IMR-90 (cell line): Measurements from ENCODE around the gene GUCY1A2. TPM values are rescaled to one million over a fixed set of nuclear protein-coding genes. Genes with fewer than 3 reads are reported as not detected.
A peak's percentile ranks its signal among the peaks of the same experiment; 100 is the strongest.

Experiments used
- ATAC-seq: fragments of 200-7000 bp; cut with Tn5 transposase; 2 replicates; pipeline ENCODE4 v1.9.1; 2020; ENCODE audit warnings: low read depth, mild to moderate bottlenecking, moderate library complexity
- BruUV-seq: library from RNA; stranded (reverse); fragments of 400-500 nt; replicated peaks from 2 replicates; lab custom pipeline; 2021; lab: Mats Ljungman, UMichigan
- CTCF ChIA-PET: fragments of 300-600 bp; formaldehyde crosslinking; extraction: SDS; loops from one replicate; lab custom pipeline; 2021; ENCODE audit warnings: antibody characterized with exemption; lab: Yijun Ruan, JAX
- POLR2A ChIA-PET: fragments of 300-600 bp; sonication (Branson Sonifier 250); formaldehyde crosslinking; loops from one replicate; lab custom pipeline; 2022; ENCODE audit warnings: antibody characterized with exemption; ENCODE audit not compliant: unreplicated experiment; lab: Charles Lee
- DNase-seq: peaks from one replicate; pipeline ENCODE4 v3.0.0; 2013
- H2AFZ ChIP-seq: replicated peaks from 2 replicates; pipeline ENCODE3; 2013; ENCODE audit warnings: low read length, mild to moderate bottlenecking; ENCODE audit not compliant: poor library complexity
- H2AK5ac ChIP-seq: 2 replicates; pipeline ENCODE4 v1.6.1; 2013; ENCODE audit warnings: low read depth, low read length, inconsistent platforms
- H2AK9ac ChIP-seq: replicated peaks from 2 replicates; pipeline ENCODE3; 2013; ENCODE audit warnings: mild to moderate bottlenecking, low read depth, low read length, moderate library complexity; ENCODE audit not compliant: poor library complexity
- H2BK120ac ChIP-seq: 2 replicates; pipeline ENCODE4 v1.6.1; 2013; ENCODE audit warnings: low read depth, low read length, inconsistent platforms
- H2BK15ac ChIP-seq: 3 replicates; pipeline ENCODE4 v1.6.1; 2013; ENCODE audit warnings: low read depth, low read length, inconsistent platforms
- H2BK20ac ChIP-seq: 2 replicates; pipeline ENCODE4 v1.6.1; 2013; ENCODE audit warnings: low read depth, mild to moderate bottlenecking, inconsistent platforms, low read length, moderate library complexity
- H2BK5ac ChIP-seq: 2 replicates; pipeline ENCODE4 v1.6.1; 2013; ENCODE audit warnings: mild to moderate bottlenecking, low read depth, low read length, inconsistent platforms; ENCODE audit not compliant: poor library complexity, severe bottlenecking
- H3K14ac ChIP-seq: replicated peaks from 2 replicates; pipeline ENCODE4 v1.6.1; 2013; ENCODE audit warnings: low read depth, low read length, inconsistent platforms
- H3K18ac ChIP-seq: 2 replicates; pipeline ENCODE4 v1.6.1; 2013; ENCODE audit warnings: low read depth, low read length, control low read depth
- H3K23ac ChIP-seq: 2 replicates; pipeline ENCODE4 v1.6.1; 2013; ENCODE audit warnings: low read depth, low read length, inconsistent platforms
- H3K27ac ChIP-seq: 2 replicates; pipeline ENCODE4 v1.5.1; 2013; ENCODE audit warnings: mild to moderate bottlenecking, control low read depth, low read length; ENCODE audit not compliant: insufficient read depth
- H3K27me3 ChIP-seq: 2 replicates; pipeline ENCODE4 v1.6.1; 2013; ENCODE audit warnings: low read length; ENCODE audit not compliant: control insufficient read depth, insufficient read depth
- H3K36me3 ChIP-seq: 2 replicates; pipeline ENCODE4 v1.6.1; 2013; ENCODE audit warnings: low read length, mixed read lengths; ENCODE audit not compliant: control insufficient read depth, insufficient read depth
- H3K4ac ChIP-seq: 2 replicates; pipeline ENCODE4 v1.6.1; 2013; ENCODE audit warnings: low read depth, low read length, inconsistent platforms
- H3K4me1 ChIP-seq: 2 replicates; pipeline ENCODE4 v1.6.1; 2013; ENCODE audit warnings: low read length, mixed read lengths; ENCODE audit not compliant: control insufficient read depth, insufficient read depth
- H3K4me2 ChIP-seq: 2 replicates; pipeline ENCODE4 v1.6.1; 2013; ENCODE audit warnings: low read depth, mild to moderate bottlenecking, control low read depth, low read length, moderate library complexity
- H3K4me3 ChIP-seq: 2 replicates; pipeline ENCODE4 v1.5.1; 2013; ENCODE audit warnings: low read depth, mild to moderate bottlenecking, control low read depth, low read length, moderate library complexity; ENCODE audit not compliant: insufficient read depth
- H3K56ac ChIP-seq: 2 replicates; pipeline ENCODE4 v1.6.1; 2013; ENCODE audit warnings: low read length, inconsistent platforms; ENCODE audit not compliant: insufficient read depth; ENCODE audit errors: extremely low read depth
- H3K79me1 ChIP-seq, 2 experiments: 2 replicates each; pipeline ENCODE4 v1.6.1; 2013; ENCODE audit warnings: low read length in 2 of 2, inconsistent platforms in 1 of 2, low read depth in 1 of 2
- H3K9ac ChIP-seq: 2 replicates; pipeline ENCODE4 v1.6.1; 2013; ENCODE audit warnings: low read depth, low read length, control low read depth
- H3K9me1 ChIP-seq: 2 replicates; pipeline ENCODE4 v1.6.1; 2013; ENCODE audit warnings: low read length, inconsistent platforms; ENCODE audit not compliant: insufficient read depth
- H3K9me3 ChIP-seq: 2 replicates; pipeline ENCODE4 v1.6.1; 2013; ENCODE audit warnings: low read length; ENCODE audit not compliant: control insufficient read depth, insufficient read depth
- H4K20me1 ChIP-seq: 2 replicates; pipeline ENCODE4 v1.6.1; 2013; ENCODE audit warnings: low read length, inconsistent platforms; ENCODE audit not compliant: insufficient read depth
- H4K5ac ChIP-seq: 2 replicates; pipeline ENCODE4 v1.6.1; 2013; ENCODE audit warnings: mild to moderate bottlenecking, low read depth, low read length, control low read depth
- H4K8ac ChIP-seq, 2 experiments: 2 replicates each; pipeline ENCODE4 v1.6.1; 2013; ENCODE audit warnings: low read depth in 2 of 2, low read length in 2 of 2, control low read depth in 1 of 2, inconsistent platforms in 1 of 2
- H4K91ac ChIP-seq: 2 replicates; pipeline ENCODE4 v1.6.1; 2013; ENCODE audit warnings: low read depth, low read length, inconsistent platforms; ENCODE audit not compliant: insufficient read depth
- BHLHE40 ChIP-seq: fragments of 150-350 bp; IDR thresholded peaks from 2 replicates; pipeline ENCODE4 v1.6.1; 2016; ENCODE audit warnings: mild to moderate bottlenecking, low read depth, low read length
- CEBPB ChIP-seq: IDR thresholded peaks from 2 replicates; pipeline ENCODE4 v1.6.1; 2012; ENCODE audit warnings: low read depth, low read length, improper control_type of control experiment
- CHD1 ChIP-seq: IDR thresholded peaks from 2 replicates; pipeline ENCODE4 v1.6.1; 2012; ENCODE audit warnings: low read depth, low read length, improper control_type of control experiment
- CTCF ChIP-seq: conservative IDR thresholded peaks from 2 replicates; pipeline ENCODE4 v1.5.1; 2012; ENCODE audit warnings: mild to moderate bottlenecking, low read depth, low read length, improper control_type of control experiment
- FOS ChIP-seq: fragments of 150-350 bp; IDR thresholded peaks from 2 replicates; pipeline ENCODE4 v1.6.1; 2016; ENCODE audit warnings: low read depth, low read length
- MAFK ChIP-seq: IDR thresholded peaks from 2 replicates; pipeline ENCODE4 v1.6.1; 2012; ENCODE audit warnings: low read depth, low read length, improper control_type of control experiment
- MAZ ChIP-seq: IDR thresholded peaks from 2 replicates; pipeline ENCODE4 v1.6.1; 2012; ENCODE audit warnings: low read depth, mild to moderate bottlenecking, low read length, improper control_type of control experiment, moderate library complexity, borderline replicate concordance
- MXI1 ChIP-seq: IDR thresholded peaks from 2 replicates; pipeline ENCODE4 v1.6.1; 2012; ENCODE audit warnings: low read depth, mild to moderate bottlenecking, low read length, moderate library complexity, borderline replicate concordance
- NFE2L2 ChIP-seq: fragments of 150-350 bp; IDR thresholded peaks from 2 replicates; pipeline ENCODE4 v1.6.1; 2016; ENCODE audit warnings: low read depth, mild to moderate bottlenecking, low read length
- POLR2A ChIP-seq: IDR thresholded peaks from 2 replicates; pipeline ENCODE4 v1.6.1; 2012; ENCODE audit warnings: mild to moderate bottlenecking, low read depth, low read length
- RAD21 ChIP-seq: IDR thresholded peaks from 2 replicates; pipeline ENCODE4 v1.6.1; 2012; ENCODE audit warnings: low read length, improper control_type of control experiment
- RCOR1 ChIP-seq: IDR thresholded peaks from 2 replicates; pipeline ENCODE4 v1.6.1; 2012; ENCODE audit warnings: mild to moderate bottlenecking, low read length, improper control_type of control experiment; ENCODE audit not compliant: insufficient replicate concordance
- RFX5 ChIP-seq: IDR thresholded peaks from 2 replicates; pipeline ENCODE4 v1.8.0; 2012; ENCODE audit warnings: low read depth, mild to moderate bottlenecking, low read length, moderate library complexity
- SMC3 ChIP-seq: fragments of 150-350 bp; IDR thresholded peaks from 2 replicates; pipeline ENCODE4 v1.6.1; 2016; ENCODE audit warnings: low read depth, mild to moderate bottlenecking, antibody characterized with exemption, low read length, moderate library complexity
- WGBS, 2 experiments: methylation state at CpG; one replicate each; pipeline versions ENCODE4 v1.1.5 to v1.1.7; 2013; ENCODE audit warnings: missing lambda C conversion rate in 2 of 2; ENCODE audit not compliant: insufficient read length in 1 of 2; ENCODE audit errors: extremely low coverage in 2 of 2; 5-methylcytosine and 5-hydroxymethylcytosine counted together
- dilution Hi-C: fragments of 300-500 bp; cut with HindIII; formaldehyde crosslinking; loops from one replicate; pipeline ENCODE4 v1.14.3; 2018; ENCODE audit warnings: low sequenced_read_pairs; ENCODE audit not compliant: unreplicated experiment
- in situ Hi-C: fragments of 300-500 bp; cut with MboI; formaldehyde crosslinking; loops from 3 replicates; pipeline ENCODE4 v1.14.3; 2019; ENCODE audit warnings: low sequenced_read_pairs, inconsistent platforms, mixed read lengths
- intact Hi-C: fragments of 100-400 bp; cut with micrococcal nuclease; formaldehyde crosslinking; loops from 2 replicates; pipeline ENCODE4 v1.10.0; 2022
- polyA plus RNA-seq, 3 experiments: library from polyadenylated mRNA; depleted of rRNA; stranded (reverse); fragments of >200 nt; gene quantifications; 2 replicates each; pipeline ENCODE4 v1.2.3, GENCODE V29; 2012; ENCODE audit warnings: low replicate concordance in 1 of 3
- total RNA-seq: library from RNA; depleted of rRNA; stranded (reverse); fragments of >200 nt; gene quantifications from 2 replicates; pipeline ENCODE4 v1.2.3, GENCODE V29; 2012
- TF ChIP-seq, protein P1 (sequence below): fragments of 150-350 bp; IDR thresholded peaks from 2 replicates; pipeline ENCODE4 v1.6.1; 2016; ENCODE audit warnings: low read depth, mild to moderate bottlenecking, low read length, moderate library complexity, borderline replicate concordance
- TF ChIP-seq, protein P2 (sequence below): fragments of 150-350 bp; IDR thresholded peaks from 2 replicates; pipeline ENCODE4 v1.6.1; 2017; ENCODE audit warnings: mild to moderate bottlenecking, antibody characterized with exemption, low read length, low read depth

Gene GUCY1A2
- total and polyA plus RNA-seq, 2 of the 4 experiments (the other 2 are of a cell fraction), result under 0.01 to 0.03 TPM

- no CpG with 5 or more reads among the region's 1 CpG for WGBS, 2 experiments
Observed at GRCh38 chr11:106644824-106645223, 373.5 kb downstream of the GUCY1A2 start.

More at GRCh38 chr11:106644824-106645223, 373.5 kb downstream of the GUCY1A2 start:
- intact Hi-C loops, result loop anchor here (5.0 kb wide), 1 partner anchor 47 kb away; no protein-coding TSS in a partner anchor
- DNase-seq (peak; percentile 60), ATAC-seq (no peak)
- H3K79me1 ChIP-seq, result no peaks in the 10 kb centered on the region
- H3K4me2 ChIP-seq, result no peak overlapping the region; the same call in 1 of the 2 replicates
- dilution Hi-C loops, result no loop called here
- POLR2A ChIA-PET, result no interaction called here
- no peak overlapping the region for H3K18ac ChIP-seq
- in situ Hi-C loops, result no loop called here
- no peak overlapping the region for H3K9ac ChIP-seq
- 0 out of 2 replicates have a peak overlapping the region, but pooled peaks have one; percentile 46 for H3K14ac ChIP-seq
- H2BK15ac ChIP-seq, result peak overlapping the region; percentile 65; the same call in 1 of the 3 replicates
- H3K4ac ChIP-seq, result peak overlapping the region; percentile 31; the same call in 1 of the 2 replicates
- TF ChIP-seq RCOR1, result no peak
- TF ChIP-seq POLR2A, result no peak
- no peak for TF ChIP-seq MXI1
- no peak for TF ChIP-seq RAD21
- no peak for TF ChIP-seq FOS
- no peak for TF ChIP-seq MAZ
- no peak for TF ChIP-seq CEBPB
- TF ChIP-seq RFX5, result no peak
- no peak for TF ChIP-seq CTCF
- no peak for TF ChIP-seq BHLHE40
- TF ChIP-seq CHD1, result no peak
- TF ChIP-seq SMC3, result no peak
- TF ChIP-seq, protein P1, sequence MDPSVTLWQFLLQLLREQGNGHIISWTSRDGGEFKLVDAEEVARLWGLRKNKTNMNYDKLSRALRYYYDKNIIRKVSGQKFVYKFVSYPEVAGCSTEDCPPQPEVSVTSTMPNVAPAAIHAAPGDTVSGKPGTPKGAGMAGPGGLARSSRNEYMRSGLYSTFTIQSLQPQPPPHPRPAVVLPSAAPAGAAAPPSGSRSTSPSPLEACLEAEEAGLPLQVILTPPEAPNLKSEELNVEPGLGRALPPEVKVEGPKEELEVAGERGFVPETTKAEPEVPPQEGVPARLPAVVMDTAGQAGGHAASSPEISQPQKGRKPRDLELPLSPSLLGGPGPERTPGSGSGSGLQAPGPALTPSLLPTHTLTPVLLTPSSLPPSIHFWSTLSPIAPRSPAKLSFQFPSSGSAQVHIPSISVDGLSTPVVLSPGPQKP, result no peak
- no peak for TF ChIP-seq MAFK
- TF ChIP-seq, protein P2, sequence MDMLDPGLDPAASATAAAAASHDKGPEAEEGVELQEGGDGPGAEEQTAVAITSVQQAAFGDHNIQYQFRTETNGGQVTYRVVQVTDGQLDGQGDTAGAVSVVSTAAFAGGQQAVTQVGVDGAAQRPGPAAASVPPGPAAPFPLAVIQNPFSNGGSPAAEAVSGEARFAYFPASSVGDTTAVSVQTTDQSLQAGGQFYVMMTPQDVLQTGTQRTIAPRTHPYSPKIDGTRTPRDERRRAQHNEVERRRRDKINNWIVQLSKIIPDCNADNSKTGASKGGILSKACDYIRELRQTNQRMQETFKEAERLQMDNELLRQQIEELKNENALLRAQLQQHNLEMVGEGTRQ, result no peak
- TF ChIP-seq NFE2L2, result no peak
- H3K4me1 ChIP-seq, result no peaks in the 10 kb centered on the region; the same call in none of the 2 replicates
- H3K56ac ChIP-seq, result no peak overlapping the region
- H3K27ac ChIP-seq, result no peak overlapping the region
- H2BK5ac ChIP-seq, result peak overlapping the region; percentile 14
- H3K27me3 ChIP-seq, result no peaks in the 10 kb centered on the region
- H2BK120ac ChIP-seq, result peak overlapping the region; percentile 4
- no TSS peak for BruUV-seq
- H3K9me1 ChIP-seq, result no peaks in the 10 kb centered on the region
- H4K20me1 ChIP-seq, result no peaks in the 10 kb centered on the region
- CTCF ChIA-PET, result no interaction called here
- no peak overlapping the region for H2AFZ ChIP-seq
- no peak overlapping the region for H4K8ac ChIP-seq
- H3K4me3 ChIP-seq, result no peak overlapping the region
- H3K9me3 ChIP-seq, result peaks cover 4% of the 10 kb centered on the region
- H3K36me3 ChIP-seq, result no peaks in the 10 kb centered on the region
- H4K5ac ChIP-seq, result no peak overlapping the region
- no peak overlapping the region for H3K23ac ChIP-seq
- no peak overlapping the region for H2AK9ac ChIP-seq
- peak overlapping the region; percentile 4; the same call in 1 of the 2 replicates for H2AK5ac ChIP-seq
- H2BK20ac ChIP-seq, result peak overlapping the region; percentile 69
- H4K91ac ChIP-seq, result no peak overlapping the region
